OCI-LY7 (cell line): ENCODE data around the gene CDH23. TPM values are rescaled to one million over a fixed set of nuclear protein-coding genes. Genes with fewer than 3 reads are reported as not detected.

Experiments
- BruUV-seq: library from RNA; stranded (reverse); fragments of 400-500 nt; replicated peaks from 2 replicates; lab custom pipeline; 2021; lab: Mats Ljungman, UMichigan
- CTCF ChIA-PET: fragments of 300-600 bp; sonication (Branson Sonifier 250); formaldehyde crosslinking; loops from one replicate; lab custom pipeline; 2022; ENCODE audit warnings: antibody characterized with exemption; ENCODE audit not compliant: unreplicated experiment; lab: Charles Lee
- POLR2A ChIA-PET: fragments of 300-600 bp; sonication (Branson Sonifier 250); formaldehyde crosslinking; loops from one replicate; lab custom pipeline; 2022; ENCODE audit warnings: antibody characterized with exemption; lab: Charles Lee
- DNase-seq: peaks from one replicate; pipeline ENCODE4 v3.0.0-alpha.2; 2015; ENCODE audit warnings: low spot score
- H2AFZ ChIP-seq: fragments of 200-600 bp; sonication (generic), shearing (Covaris generic); 2 replicates; pipeline ENCODE4 v1.6.1; 2014; ENCODE audit warnings: mild to moderate bottlenecking, antibody characterized with exemption, low read length, moderate library complexity
- H3K27ac ChIP-seq: fragments of 200-600 bp; sonication (generic); 2 replicates; pipeline ENCODE4 v1.5.1; 2014; ENCODE audit warnings: mixed run types, low read depth, mild to moderate bottlenecking, moderate library complexity, low read length, inconsistent platforms; ENCODE audit not compliant: poor library complexity, severe bottlenecking
- H3K36me3 ChIP-seq: fragments of 200-600 bp; sonication (generic); 2 replicates; pipeline ENCODE4 v1.6.1; 2014; ENCODE audit warnings: mild to moderate bottlenecking, antibody characterized with exemption, low read length, moderate library complexity, mixed read lengths; ENCODE audit not compliant: insufficient read depth
- H3K4me1 ChIP-seq: fragments of 200-600 bp; sonication (generic); 2 replicates; pipeline ENCODE4 v1.5.1; 2014; ENCODE audit warnings: mild to moderate bottlenecking, low read length; ENCODE audit not compliant: insufficient read depth, poor library complexity, severe bottlenecking
- H3K4me2 ChIP-seq: fragments of 200-600 bp; sonication (generic); 2 replicates; pipeline ENCODE4 v1.6.1; 2014; ENCODE audit warnings: mild to moderate bottlenecking, low read length
- H3K4me3 ChIP-seq: fragments of 200-600 bp; sonication (generic); 2 replicates; pipeline ENCODE4 v1.5.1; 2014; ENCODE audit warnings: mild to moderate bottlenecking, low read depth, low read length; ENCODE audit not compliant: poor library complexity, severe bottlenecking
- H3K79me2 ChIP-seq: fragments of 200-600 bp; sonication (generic); 2 replicates; pipeline ENCODE4 v1.6.1; 2016; ENCODE audit warnings: low read depth, mild to moderate bottlenecking, low read length, moderate library complexity, mixed read lengths; ENCODE audit not compliant: insufficient read depth
- H3K9me2 ChIP-seq: fragments of 200-600 bp; sonication (generic); 2 replicates; pipeline ENCODE4 v1.6.1; 2016; ENCODE audit warnings: mild to moderate bottlenecking, low read length, mixed read lengths; ENCODE audit not compliant: insufficient read depth
- H3K9me3 ChIP-seq: fragments of 200-600 bp; sonication (generic); 2 replicates; pipeline ENCODE4 v1.6.1; 2014; ENCODE audit warnings: mild to moderate bottlenecking, mixed run types, low read length, mixed read lengths
- H4K20me1 ChIP-seq: fragments of 200-600 bp; sonication (generic); 2 replicates; pipeline ENCODE4 v1.6.1; 2014; ENCODE audit warnings: mild to moderate bottlenecking, antibody characterized with exemption, low read length, moderate library complexity, mixed read lengths; ENCODE audit not compliant: insufficient read depth
- EZH2phosphoT487 ChIP-seq: fragments of 200-600 bp; sonication (generic); IDR thresholded peaks from 2 replicates; pipeline ENCODE4 v1.6.1; 2018; ENCODE audit warnings: low read depth, borderline replicate concordance, mild to moderate bottlenecking, mixed run types, antibody characterized with exemption, low read length, moderate library complexity, mixed read lengths
- intact Hi-C: fragments of 100-400 bp; cut with micrococcal nuclease; formaldehyde crosslinking; loops from one replicate; pipeline ENCODE4 v1.10.0; 2022; ENCODE audit not compliant: unreplicated experiment
- microRNA-seq: library from miRNA; unstranded; fragments of <30 nt; microRNA quantifications from one replicate; pipeline ENCODE4 v1.2.0, GENCODE V29; 2022; ENCODE audit warnings: borderline replicate concordance
- small RNA-seq: library from RNA; depleted of rRNA; stranded (forward); fragments of <200 nt; gene quantifications from one replicate; pipeline ENCODE3, GENCODE V24; 2014
- total RNA-seq, 2 experiments: library from RNA; depleted of rRNA in 1 of 2; stranded (reverse); fragments of >200 nt in 1 of 2; shearing (Covaris generic) in 1 of 2; gene quantifications; 2 replicates each; pipeline ENCODE4 v1.2.3, GENCODE V29; 2014 to 2022
- TF ChIP-seq, protein P1 (sequence below): fragments of 200-600 bp; sonication (generic); conservative IDR thresholded peaks from 2 replicates; pipeline ENCODE4 v1.5.1; 2014; ENCODE audit warnings: mild to moderate bottlenecking, antibody characterized with exemption, low read length, moderate library complexity, mixed read lengths

The CDH23 gene
- total RNA-seq, 2 experiments from 2014 or later, result 0.92 to 9.9 TPM

DNA sequence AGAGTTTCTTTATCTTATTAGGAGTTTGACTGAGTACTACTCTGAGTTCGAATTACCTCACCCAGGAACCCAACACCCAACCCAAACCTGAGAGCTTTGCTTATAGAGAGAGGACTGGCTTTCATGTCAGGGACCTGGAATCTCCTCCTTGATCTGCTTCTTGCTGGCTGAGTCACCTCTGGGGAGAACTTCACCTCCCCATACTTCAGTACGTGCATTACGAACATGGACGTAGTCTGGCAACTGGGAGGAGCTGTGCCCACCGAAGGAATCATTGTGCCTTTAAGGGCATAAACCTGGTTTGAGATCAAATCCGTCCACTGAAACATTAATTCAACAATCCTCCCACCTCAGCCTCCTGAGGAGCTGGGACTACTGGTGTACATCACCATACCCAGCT lies 466.5 kb downstream of the CDH23 start:
- H2AFZ ChIP-seq, result no peak overlapping the region
- H3K9me2 ChIP-seq, result no peaks in the 10 kb centered on the region
- no peaks in the 10 kb centered on the region for H3K79me2 ChIP-seq
- H3K9me3 ChIP-seq, result no peaks in the 10 kb centered on the region
- peaks cover 54% of the 10 kb centered on the region for H3K4me1 ChIP-seq
- no peak for DNase-seq
- intact Hi-C loops, result no loop called here
- TF ChIP-seq, protein P1, sequence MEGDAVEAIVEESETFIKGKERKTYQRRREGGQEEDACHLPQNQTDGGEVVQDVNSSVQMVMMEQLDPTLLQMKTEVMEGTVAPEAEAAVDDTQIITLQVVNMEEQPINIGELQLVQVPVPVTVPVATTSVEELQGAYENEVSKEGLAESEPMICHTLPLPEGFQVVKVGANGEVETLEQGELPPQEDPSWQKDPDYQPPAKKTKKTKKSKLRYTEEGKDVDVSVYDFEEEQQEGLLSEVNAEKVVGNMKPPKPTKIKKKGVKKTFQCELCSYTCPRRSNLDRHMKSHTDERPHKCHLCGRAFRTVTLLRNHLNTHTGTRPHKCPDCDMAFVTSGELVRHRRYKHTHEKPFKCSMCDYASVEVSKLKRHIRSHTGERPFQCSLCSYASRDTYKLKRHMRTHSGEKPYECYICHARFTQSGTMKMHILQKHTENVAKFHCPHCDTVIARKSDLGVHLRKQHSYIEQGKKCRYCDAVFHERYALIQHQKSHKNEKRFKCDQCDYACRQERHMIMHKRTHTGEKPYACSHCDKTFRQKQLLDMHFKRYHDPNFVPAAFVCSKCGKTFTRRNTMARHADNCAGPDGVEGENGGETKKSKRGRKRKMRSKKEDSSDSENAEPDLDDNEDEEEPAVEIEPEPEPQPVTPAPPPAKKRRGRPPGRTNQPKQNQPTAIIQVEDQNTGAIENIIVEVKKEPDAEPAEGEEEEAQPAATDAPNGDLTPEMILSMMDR, result no peak
- TF ChIP-seq EZH2phosphoT487, result no peak
- no peak overlapping the region for H3K27ac ChIP-seq
- no TSS peak for BruUV-seq
- H4K20me1 ChIP-seq, result no peaks in the 10 kb centered on the region
- no peak overlapping the region for H3K4me3 ChIP-seq
- H3K4me2 ChIP-seq, result no peak overlapping the region
- H3K36me3 ChIP-seq, result no peaks in the 10 kb centered on the region
- POLR2A ChIA-PET, result interaction anchor here (0.6 kb wide), 1 partner anchor 130 kb away, joined by 3 read pairs; no protein-coding TSS in a partner anchor
- CTCF ChIA-PET, result interaction anchor here (0.6 kb wide), 1 partner anchor 42 kb away, joined by 3 read pairs; no protein-coding TSS in a partner anchor

DNA sequence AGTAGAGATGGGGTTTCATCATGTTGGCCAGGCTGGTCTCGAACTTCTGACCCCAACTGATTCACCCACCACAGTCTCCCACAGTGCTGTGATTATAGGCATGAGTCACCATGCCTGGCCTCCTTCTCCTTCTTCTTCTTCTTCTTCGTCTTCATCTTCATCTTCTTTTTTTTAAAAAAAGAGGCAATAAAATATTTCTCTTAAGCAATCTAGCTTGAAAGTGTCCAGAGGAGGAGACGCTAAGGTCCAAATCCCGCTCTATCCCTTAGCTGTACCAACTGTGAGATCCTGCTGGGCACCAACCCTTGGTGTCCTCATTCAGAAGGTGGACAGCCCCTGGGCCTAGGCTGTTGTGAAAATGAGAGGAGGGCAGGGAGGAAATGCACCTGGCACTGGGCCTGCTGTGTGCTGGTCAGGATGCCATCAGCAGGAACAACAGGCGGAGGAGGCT lies 468.2 kb downstream of the CDH23 start:
- Histone ChIP-seq H3K4me1 (peaks cover 39% of the 10 kb centered on the region), H3K4me3 (no peak overlapping the region), H3K4me2 (peak overlapping the region; percentile 31; the same call in 1 of the 2 replicates), H2AFZ (no peak overlapping the region), H3K36me3 (no peaks in the 10 kb centered on the region), H3K9me2 (no peaks in the 10 kb centered on the region), H3K9me3 (no peaks in the 10 kb centered on the region), H3K79me2 (no peaks in the 10 kb centered on the region), H3K27ac (no peak overlapping the region), H4K20me1 (no peaks in the 10 kb centered on the region)
- CTCF ChIA-PET, result no interaction called here
- POLR2A ChIA-PET, result no interaction called here
- no peak for DNase-seq
- BruUV-seq, result no TSS peak
- intact Hi-C loops, result no loop called here
- TF ChIP-seq EZH2phosphoT487, result no peak
- TF ChIP-seq, protein P1, result no peak

Small RNAs within 50 kb of the gene (microRNA-seq; reads per million reads assigned to microRNA genes)
- not detected for gene MIR7152

Small RNAs within 50 kb of the gene (small RNA-seq; reads per million reads assigned to genes)
- gene MIR7152, result not detected
- 0.31 reads per million for gene RNU7-38P

Other genes starting within 250 kb of the CDH23 start
- not detected in 2 replicates for gene UNC5B, start 184.3 kb upstream of the CDH23 start, total RNA-seq (2014; rRNA removed; shearing (Covaris generic))
- not detected in 2 replicates for gene UNC5B, start 184.3 kb upstream of the CDH23 start, total RNA-seq (2022)
- gene SLC29A3, start 77.7 kb upstream of the CDH23 start, total RNA-seq (2014; rRNA removed; shearing (Covaris generic)), result 1.4 and 1.7 TPM in 2 replicates
- 7.3 and 8.2 TPM in 2 replicates for gene SLC29A3, start 77.7 kb upstream of the CDH23 start, total RNA-seq (2022)